ENCODE measurements around the gene MED16. TPM values are rescaled to one million over a fixed set of nuclear protein-coding genes. Genes with fewer than 3 reads are reported as not detected.

The MED16 gene
- total RNA-seq, 2 donors from 2014 or later = 25.4 to 27.4 TPM

DNA sequence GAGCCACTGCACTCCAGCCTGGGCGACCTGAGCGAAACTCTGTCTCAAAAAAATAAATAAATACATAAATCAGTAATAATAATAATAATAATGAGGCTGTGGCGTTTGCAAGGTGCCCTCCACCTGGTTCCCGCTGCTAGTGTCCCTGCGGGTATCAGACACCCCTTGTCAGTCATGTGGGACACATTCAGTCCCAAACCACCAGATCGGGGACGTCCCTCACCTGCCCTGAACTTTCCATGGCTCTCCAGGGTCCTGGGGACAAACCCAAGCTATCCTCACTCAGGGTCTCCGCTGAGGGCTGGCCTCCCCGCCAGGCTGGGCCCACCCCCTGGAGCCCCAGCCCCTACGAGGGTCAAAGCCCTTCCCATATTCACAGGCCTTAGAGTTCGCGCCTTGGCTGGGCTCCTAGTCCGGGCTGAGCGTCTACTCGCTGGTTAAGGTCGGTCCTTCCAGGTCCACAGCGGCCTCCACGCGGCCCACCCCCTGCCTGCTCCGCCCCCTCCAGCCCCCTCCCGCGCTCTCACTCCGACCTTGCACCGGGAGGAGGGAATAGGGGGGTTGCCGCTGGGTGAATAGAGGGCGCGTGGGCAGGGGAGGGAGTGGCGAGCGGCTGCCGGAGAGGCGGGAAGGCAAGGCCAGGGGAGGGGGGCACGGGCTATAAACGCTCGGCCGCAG lies 23.8 kb upstream of the MED16 start:
- no peak for DNase-seq
- intact Hi-C loops (cut with DNase I) = loop anchor here (5.0 kb wide), 1 partner anchor 54 kb away; no protein-coding TSS in a partner anchor
- peak in 1 of 2 donors; percentile 8 for ATAC-seq

DNA sequence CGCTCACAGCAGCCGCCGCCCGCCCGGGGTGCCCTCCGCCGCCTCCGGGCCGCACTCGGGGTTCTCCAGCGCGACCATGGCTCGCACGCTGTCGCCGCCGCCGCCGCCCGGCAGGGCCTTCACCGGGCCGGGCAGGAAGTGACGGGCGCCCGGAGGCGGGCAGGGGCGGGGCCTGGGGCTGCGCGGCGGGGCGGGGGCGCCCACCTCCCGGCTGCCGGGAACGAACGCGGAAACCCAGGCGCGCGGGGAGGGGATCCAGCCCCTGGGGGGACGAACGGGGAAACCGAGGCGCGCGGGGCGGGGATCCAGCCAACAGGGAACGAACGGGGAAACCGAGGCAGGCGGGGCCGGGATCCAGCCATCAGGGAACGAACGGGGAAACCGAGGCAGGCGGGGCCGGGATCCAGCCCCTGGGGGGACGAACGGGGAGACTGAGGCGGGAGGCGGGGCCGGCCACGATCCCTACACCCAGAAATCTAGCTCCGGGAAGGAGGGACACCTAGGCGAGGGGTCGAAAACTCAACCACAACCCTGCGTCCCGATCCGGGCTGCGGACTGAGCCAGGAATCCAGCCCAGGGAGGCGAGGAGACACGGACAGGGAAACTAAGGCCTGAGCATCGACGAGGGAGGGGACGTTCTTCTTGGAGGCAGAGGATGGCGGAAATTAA lies 20.2 kb upstream of the MED16 start, which contains the start of gene R3HDM4:
Gene R3HDM4 (minus strand): TSS at position 140 of the 669 bp plus-strand sequence. CDS start 62 bp downstream, at position 78.
- ATAC-seq (peak; percentile 91 to 95), DNase-seq (peak; percentile 86)
- intact Hi-C loops (cut with DNase I) = no loop called here

DNA sequence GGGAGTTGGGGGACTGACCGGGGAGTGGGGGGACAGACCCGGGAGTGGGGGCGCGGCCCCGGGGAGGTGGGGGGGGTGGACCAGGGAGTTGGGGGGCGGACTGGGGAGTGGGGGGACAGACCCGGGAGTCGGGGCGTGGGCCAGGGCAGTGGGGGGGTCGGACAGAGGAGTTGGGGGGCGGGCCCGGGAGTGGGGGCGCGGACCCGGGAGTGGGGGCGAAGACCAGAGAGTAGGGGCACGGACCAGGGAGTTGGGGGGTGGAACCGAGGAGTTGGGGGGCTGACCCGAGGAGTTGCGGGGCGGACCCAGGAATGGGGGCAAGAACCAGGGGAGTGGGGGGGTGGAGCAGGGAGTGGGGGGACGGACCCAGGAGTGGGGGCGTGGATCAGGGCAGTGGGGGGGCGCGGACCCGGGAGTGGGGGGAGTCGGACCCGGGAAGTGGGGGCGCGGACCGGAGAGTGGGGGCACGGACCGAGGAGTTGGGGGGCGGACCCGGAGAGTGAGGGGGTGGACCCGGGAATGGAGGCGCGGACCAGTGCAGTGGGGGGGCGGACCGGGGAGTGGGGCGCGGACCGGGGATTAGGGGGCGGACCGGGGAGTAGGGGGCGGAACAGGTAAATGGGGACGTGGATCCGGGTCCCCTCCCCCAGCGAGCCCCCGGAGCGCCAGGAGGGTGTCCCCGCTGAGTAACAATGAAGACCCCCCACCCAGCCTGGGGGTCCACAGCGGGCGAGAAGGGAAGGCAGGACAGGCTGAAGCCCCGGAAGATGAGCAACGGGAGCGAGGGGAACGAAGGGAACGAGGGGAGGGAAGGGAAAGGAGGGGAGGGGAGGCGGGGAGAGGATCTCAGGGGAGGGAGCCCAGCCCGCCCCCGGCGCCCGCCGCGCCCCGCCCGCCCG lies 19.4 kb upstream of the MED16 start:
- ATAC-seq = peak; percentile 12 to 26
- intact Hi-C loops (cut with DNase I) = no loop called here
- no peak for DNase-seq

GRCh38 chr19:911197-912033 lies 18.4 kb upstream of the MED16 start:
- intact Hi-C loops (cut with DNase I) = no loop called here
- no peak for DNase-seq
- no peak for ATAC-seq

GRCh38 chr19:907183-907853 lies 14.3 kb upstream of the MED16 start:
- intact Hi-C loops (cut with DNase I) = no loop called here
- ATAC-seq (peak in 1 of 2 donors; percentile 6), DNase-seq (no peak)

- intact Hi-C loops (cut with DNase I) = no loop called here
- ATAC-seq (no peak), DNase-seq (no peak)
Measured at GRCh38 chr19:906480-906879, 13.5 kb upstream of the MED16 start.

DNA sequence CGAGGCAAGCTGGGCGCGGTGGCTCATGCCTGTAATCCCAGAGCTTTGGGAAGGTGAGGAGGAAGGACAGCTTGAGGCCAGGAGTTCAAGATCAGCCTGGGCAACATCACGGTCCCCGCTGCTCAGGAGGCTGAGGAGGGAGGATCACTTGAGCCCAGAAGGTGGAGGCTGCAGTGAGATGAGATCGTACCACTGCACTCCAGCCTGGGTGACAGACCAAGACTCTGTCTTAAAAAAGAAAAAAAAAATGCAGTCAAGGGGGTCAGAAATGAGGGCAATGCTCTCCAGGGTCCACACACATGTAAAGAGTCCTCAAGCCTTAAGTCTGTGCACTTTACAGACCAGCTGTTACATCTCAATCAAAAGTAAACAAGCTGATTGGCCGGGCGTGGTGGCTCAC lies 11.6 kb upstream of the MED16 start:
- DNase-seq (no peak), ATAC-seq (no peak)
- intact Hi-C loops (cut with DNase I) = no loop called here

DNA sequence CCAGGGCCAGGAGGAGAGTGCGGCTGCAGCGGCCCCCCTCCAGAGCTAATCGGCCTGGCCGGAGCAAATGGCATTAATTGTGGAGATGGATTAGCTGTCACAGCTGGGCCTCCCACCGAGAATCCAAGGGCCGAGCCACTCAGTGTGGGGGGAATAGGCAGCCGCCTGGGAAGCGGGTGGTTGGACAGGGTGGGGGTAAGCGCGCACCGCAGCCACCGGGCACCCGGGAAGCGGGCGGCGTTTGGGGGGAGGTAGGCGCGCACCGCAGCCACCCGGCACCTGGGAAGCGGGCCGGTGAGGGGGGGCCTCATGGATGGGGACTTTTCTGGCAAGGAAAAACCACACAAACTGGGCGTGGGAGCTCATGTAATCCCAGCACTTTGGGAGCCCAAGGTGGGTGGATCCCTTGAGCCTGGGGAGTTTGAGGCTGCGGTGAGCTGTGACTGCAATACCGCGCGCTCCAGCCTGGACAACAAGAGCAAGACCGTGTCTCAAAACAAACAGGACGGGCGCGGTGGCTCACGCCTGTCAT lies 10.3 kb upstream of the MED16 start:
- ATAC-seq = no peak
- no peak for DNase-seq
- intact Hi-C loops (cut with DNase I) = no loop called here

GRCh38 chr19:902446-903226 lies 9.6 kb upstream of the MED16 start:
- ATAC-seq = no peak
- intact Hi-C loops (cut with DNase I) = no loop called here
- DNase-seq = no peak

DNA sequence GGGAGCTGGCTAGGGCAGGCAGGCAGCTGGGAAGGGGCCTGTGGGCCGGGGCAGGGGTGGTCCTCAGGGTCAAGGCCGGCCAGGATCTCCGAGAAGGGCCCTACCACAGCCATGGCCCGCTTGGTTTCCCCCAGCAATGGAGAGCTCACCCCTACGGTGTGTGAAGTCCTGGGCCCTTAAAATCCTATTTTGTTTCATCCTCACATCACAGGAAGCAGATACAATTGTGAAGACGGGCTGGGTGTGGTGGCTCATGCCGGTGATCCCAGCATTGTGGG lies 9.0 kb upstream of the MED16 start:
- ATAC-seq (no peak), DNase-seq (no peak)
- intact Hi-C loops (cut with DNase I) = no loop called here

DNA sequence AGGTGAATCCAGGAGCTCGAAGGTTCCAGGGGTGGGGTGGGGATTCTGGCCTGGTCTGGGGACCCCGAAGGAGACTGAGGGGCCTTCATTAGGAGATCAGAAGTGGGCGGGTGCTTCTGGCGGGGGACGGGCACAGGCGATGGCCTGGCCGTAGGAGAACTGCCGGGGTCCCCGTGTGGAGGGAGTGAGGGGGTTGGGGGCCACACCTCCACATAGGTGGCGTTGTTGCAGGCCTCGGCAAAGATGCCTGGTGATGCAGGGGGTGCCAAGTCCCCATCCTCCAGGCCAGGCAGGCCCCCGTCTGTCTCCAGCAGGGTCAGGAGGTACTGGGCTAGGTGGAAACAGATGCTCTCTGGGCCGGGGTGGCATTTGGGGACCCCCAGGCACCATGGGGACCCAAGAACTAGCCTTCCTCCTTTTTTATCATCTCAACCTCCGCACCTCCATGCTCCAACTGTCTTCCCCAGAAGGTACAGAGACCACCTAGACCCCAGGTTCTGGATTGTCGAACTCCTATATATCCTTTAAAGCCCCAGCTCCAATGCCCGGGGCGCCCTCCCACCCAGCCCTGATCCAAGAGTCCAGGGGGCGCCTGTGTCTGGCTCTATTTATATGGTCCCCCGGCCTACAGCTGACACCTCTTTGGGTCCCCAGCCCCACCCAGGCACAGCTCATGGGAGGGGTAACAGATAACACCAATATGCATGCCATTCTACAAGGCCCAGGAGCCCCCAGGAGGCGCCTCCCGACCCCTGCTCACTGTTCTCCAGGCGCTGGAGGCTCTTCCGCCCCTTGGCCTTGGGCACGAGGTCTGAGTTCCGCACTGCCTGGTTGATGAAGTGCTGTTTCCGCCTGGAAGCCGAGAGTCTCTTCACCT lies 8.5 kb upstream of the MED16 start:
- intact Hi-C loops (cut with DNase I) = no loop called here
- DNase-seq (no peak), ATAC-seq (no peak)

- intact Hi-C loops (cut with DNase I) = no loop called here
- peak in 1 of 2 donors; percentile 13 for ATAC-seq
- no peak for DNase-seq
Measured at GRCh38 chr19:900302-901111, 7.5 kb upstream of the MED16 start.

DNA sequence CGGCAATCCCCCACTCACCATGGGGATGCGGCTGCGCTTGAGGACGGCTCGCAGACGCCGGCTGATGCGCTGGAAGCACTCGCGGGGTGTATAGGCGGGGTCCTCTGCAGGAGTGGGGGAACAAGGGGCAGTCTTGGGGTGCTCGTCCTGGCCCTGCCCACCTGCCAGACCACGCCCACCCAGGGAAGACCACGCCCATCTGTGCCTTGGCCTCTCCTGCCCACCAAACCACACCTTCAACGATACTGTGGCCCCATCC lies 7.0 kb upstream of the MED16 start:
- intact Hi-C loops (cut with DNase I) = no loop called here
- no peak for DNase-seq
- ATAC-seq = no peak

GRCh38 chr19:899336-900042 lies 6.5 kb upstream of the MED16 start:
- ATAC-seq = no peak
- intact Hi-C loops (cut with DNase I) = no loop called here
- no peak for DNase-seq

GRCh38 chr19:898663-899062 lies 5.7 kb upstream of the MED16 start:
- intact Hi-C loops (cut with DNase I) = no loop called here
- DNase-seq (no peak), ATAC-seq (no peak)
